ENCODE data around the gene MAP3K2.

GRCh38 chr2:127254386-127254981 is 133.3 kb downstream of the MAP3K2 start:
- TF ChIP-seq EZH2 (IDR thresholded peaks at IDR 0.05; ENCODE audit: insufficient read depth, poor library complexity, severe bottlenecking) (no peak), EZH2phosphoT487 (IDR thresholded peaks at IDR 0.05; ENCODE audit: insufficient read depth, low read depth) (no peak)

Measured in GM23248 (cell line).